H1 (cell line): Measurements from ENCODE around the gene KDM8. TPM values are rescaled to one million over a fixed set of nuclear protein-coding genes. Genes with fewer than 3 reads are reported as not detected.

ENCODE experiments used
- ASH2L ChIP-seq: fragments of 200-600, 300-600 bp; sonication (generic); IDR thresholded peaks from one replicate; pipeline ENCODE4 v1.7.1; 2017; ENCODE audit warnings: low read length
- ATF2 ChIP-seq: IDR thresholded peaks from 2 replicates; pipeline ENCODE4 v1.6.1; 2012; ENCODE audit warnings: low read length, inconsistent platforms
- BACH1 ChIP-seq: IDR thresholded peaks from 2 replicates; pipeline ENCODE4 v1.6.1; 2012; ENCODE audit warnings: low read length, improper control_type of control experiment
- CEBPB ChIP-seq: IDR thresholded peaks from 2 replicates; pipeline ENCODE4 v1.6.1; 2012; ENCODE audit warnings: low read depth, low read length
- EGR1 ChIP-seq: IDR thresholded peaks from 2 replicates; pipeline ENCODE4 v1.6.1; 2011; ENCODE audit warnings: low read depth, low read length, borderline replicate concordance
- FOSL1 ChIP-seq: IDR thresholded peaks from 2 replicates; pipeline ENCODE4 v1.6.1; 2011; ENCODE audit warnings: mild to moderate bottlenecking, low read depth, low read length, moderate library complexity; ENCODE audit not compliant: insufficient read depth
- GTF2F1 ChIP-seq: IDR thresholded peaks from 2 replicates; pipeline ENCODE4 v1.6.1; 2012; ENCODE audit warnings: low read depth, low read length, improper control_type of control experiment, borderline replicate concordance
- HDAC6 ChIP-seq: IDR thresholded peaks from one replicate; pipeline ENCODE4 v1.7.1; 2012; ENCODE audit warnings: low read depth, mild to moderate bottlenecking, inconsistent platforms, low read length, moderate library complexity
- POLR2A ChIP-seq, 2 experiments: IDR thresholded peaks; 1 replicate in 1 of 2; 2 replicates in 1 of 2; pipeline ENCODE4 v1.6.1; 2011; ENCODE audit warnings: low read depth in 2 of 2, low read length in 2 of 2, mild to moderate bottlenecking in 2 of 2; ENCODE audit errors: control extremely low read depth in 1 of 2
- POLR2AphosphoS5 ChIP-seq: IDR thresholded peaks from 2 replicates; pipeline ENCODE4 v1.6.1; 2011; ENCODE audit warnings: low read depth, low read length
- POU5F1 ChIP-seq: IDR thresholded peaks from 2 replicates; pipeline ENCODE4 v1.6.1; 2011; ENCODE audit warnings: low read depth, mild to moderate bottlenecking, low read length, moderate library complexity
- RFX5 ChIP-seq: IDR thresholded peaks from 2 replicates; pipeline ENCODE4 v1.6.1; 2011; ENCODE audit warnings: low read depth, low read length, improper control_type of control experiment, borderline replicate concordance
- SP4 ChIP-seq: IDR thresholded peaks from 2 replicates; pipeline ENCODE4 v1.6.1; 2012; ENCODE audit warnings: low read length, inconsistent platforms
- SRF ChIP-seq: IDR thresholded peaks from 2 replicates; pipeline ENCODE4 v1.6.1; 2011; ENCODE audit warnings: mild to moderate bottlenecking, low read depth, low read length, moderate library complexity
- SUZ12 ChIP-seq: fragments of 200-600 bp; sonication (generic); IDR thresholded peaks from 2 replicates; pipeline ENCODE4 v1.6.1; 2012; ENCODE audit warnings: mild to moderate bottlenecking, inconsistent platforms, low read length, moderate library complexity, mixed read lengths
- polyA plus RNA-seq, 7 experiments: library from polyadenylated mRNA; depleted of rRNA in 3 of 7; stranded (reverse) in 5 of 7; unstranded in 2 of 7; fragments of >200 nt in 5 of 7; fragments of 200-250 nt in 2 of 7; gene quantifications; 1 replicate in 5 of 7; 2 replicates in 1 of 7; 4 replicates in 1 of 7; pipeline versions ENCODE4 v1.2.1 to v1.2.3, GENCODE V29; 2011 to 2013; ENCODE audit warnings: missing spikeins in 2 of 7, mixed read lengths in 2 of 7
- total RNA-seq: library from RNA; stranded (reverse); fragmentation: NEBNext Ultra II Directional; extraction: Animal tissue kit (Norgen Biotek cat#: 25700); gene quantifications from 2 replicates; pipeline ENCODE4 v1.2.1, GENCODE V29; 2021

The KDM8 gene
- total and polyA plus RNA-seq, 2 of the 8 experiments (the other 6 are each of a cell fraction or from before 2014, with no cell fraction given): 10.3 to 12.8 TPM

GRCh38 chr16:27154705-27155521 is 48.4 kb upstream of the KDM8 start (continued):
- TF ChIP-seq RFX5 (no peak), SUZ12 (no peak), BACH1 (no peak), CEBPB (0 out of 2 replicates have a peak, but pooled peaks have one; percentile 6), SP4 (no peak), HDAC6 (no peak), ASH2L (no peak), EGR1 (no peak), POLR2AphosphoS5 (no peak), ATF2 (no peak), POLR2A (IDR thresholded peaks at IDR 0.05; ENCODE audit: control extremely low read depth in 1 of 2, low read depth in 2 of 2, low read length in 2 of 2) (no peak), GTF2F1 (no peak), POU5F1 (no peak), SRF (no peak), FOSL1 (no peak)
